ENCODE data around the gene TCF7L2. TPM values are rescaled to one million over a fixed set of nuclear protein-coding genes. Genes with fewer than 3 reads are reported as not detected.

The TCF7L2 gene
- total and polyA plus RNA-seq, 9 donors, result 14.9 to 77.3 (median 51.5) TPM

- no peak for DNase-seq
- peaks cover 36% of the 10 kb centered on the region for H3K36me3 ChIP-seq (ENCODE audit: control insufficient read depth, insufficient read depth, low read length)
- no peak overlapping the region for H3K4me3 ChIP-seq (ENCODE audit: low read length)
- H3K27ac ChIP-seq (ENCODE audit: low read length), result no peak overlapping the region
- no peaks in the 10 kb centered on the region for H3K27me3 ChIP-seq (ENCODE audit: control insufficient read depth, insufficient read depth, low read length)
- WGBS (ENCODE audit: insufficient coverage), result 100% methylated on average over 1 of the region's 9 CpGs
- H3K9me3 ChIP-seq (replicated peaks; ENCODE audit: control insufficient read depth, low read depth, low read length), result no peaks in the 10 kb centered on the region
- H3K4me1 ChIP-seq (ENCODE audit: control insufficient read depth, insufficient read depth, low read length), result peaks cover 6% of the 10 kb centered on the region
Measured at GRCh38 chr10:113087165-113088029, 137.3 kb downstream of the TCF7L2 start.

- H3K4me1 ChIP-seq (ENCODE audit: control insufficient read depth, insufficient read depth, low read length), result peaks cover 9% of the 10 kb centered on the region
- H3K9me3 ChIP-seq (replicated peaks; ENCODE audit: control insufficient read depth, low read depth, low read length), result no peaks in the 10 kb centered on the region
- H3K27ac ChIP-seq (ENCODE audit: low read length), result no peak overlapping the region
- no peaks in the 10 kb centered on the region for H3K27me3 ChIP-seq (ENCODE audit: control insufficient read depth, insufficient read depth, low read length)
- DNase-seq, result no peak
- H3K36me3 ChIP-seq (ENCODE audit: control insufficient read depth, insufficient read depth, low read length), result peaks cover 36% of the 10 kb centered on the region
- 100% methylated on average over 2 of the region's 2 CpGs for WGBS (ENCODE audit: insufficient coverage)
- H3K4me3 ChIP-seq (ENCODE audit: low read length), result no peak overlapping the region
Measured at GRCh38 chr10:113088194-113088593, 138.1 kb downstream of the TCF7L2 start.

GRCh38 chr10:113089551-113089950 is 139.5 kb downstream of the TCF7L2 start:
- Histone ChIP-seq H3K4me3 (ENCODE audit: low read length) (no peak overlapping the region), H3K36me3 (ENCODE audit: control insufficient read depth, insufficient read depth, low read length) (peaks cover 31% of the 10 kb centered on the region), H3K27me3 (ENCODE audit: control insufficient read depth, insufficient read depth, low read length) (no peaks in the 10 kb centered on the region), H3K4me1 (ENCODE audit: control insufficient read depth, insufficient read depth, low read length) (peaks cover 9% of the 10 kb centered on the region), H3K9me3 (replicated peaks; ENCODE audit: control insufficient read depth, low read depth, low read length) (no peaks in the 10 kb centered on the region), H3K27ac (ENCODE audit: low read length) (no peak overlapping the region)
- no CpG with 5 or more reads among the region's 9 CpGs for WGBS (ENCODE audit: insufficient coverage)
- no peak for DNase-seq

DNA sequence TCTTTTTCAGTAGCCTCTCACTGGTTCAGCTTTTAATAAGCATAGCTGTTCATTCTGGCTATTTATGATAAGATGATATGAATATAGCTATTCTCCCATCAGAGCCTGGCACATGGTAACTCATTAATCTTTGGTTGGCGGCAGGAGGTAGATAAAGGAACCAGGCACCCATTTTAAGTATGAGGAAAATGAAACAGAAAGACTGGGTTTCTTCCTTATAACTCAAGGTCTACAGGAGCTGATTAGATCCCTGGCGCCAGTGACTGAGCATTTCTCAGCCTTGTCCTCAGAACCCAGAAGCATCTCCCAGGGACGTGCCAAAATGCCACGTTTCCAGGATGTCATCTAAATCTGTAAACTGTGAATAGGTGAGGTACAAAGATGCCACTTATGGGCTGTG is 141.9 kb downstream of the TCF7L2 start:
- H3K4me3 ChIP-seq (ENCODE audit: low read length), result no peak overlapping the region
- DNase-seq, result no peak
- H3K9me3 ChIP-seq (replicated peaks; ENCODE audit: control insufficient read depth, low read depth, low read length), result no peaks in the 10 kb centered on the region
- H3K36me3 ChIP-seq (ENCODE audit: control insufficient read depth, insufficient read depth, low read length), result peaks cover 36% of the 10 kb centered on the region
- peak overlapping the region; percentile 7 for H3K27ac ChIP-seq (ENCODE audit: low read length)
- no peaks in the 10 kb centered on the region for H3K27me3 ChIP-seq (ENCODE audit: control insufficient read depth, insufficient read depth, low read length)
- peaks cover 20% of the 10 kb centered on the region for H3K4me1 ChIP-seq (ENCODE audit: control insufficient read depth, insufficient read depth, low read length)
- 90% methylated on average over 3 of the region's 4 CpGs for WGBS (ENCODE audit: insufficient coverage)

DNA sequence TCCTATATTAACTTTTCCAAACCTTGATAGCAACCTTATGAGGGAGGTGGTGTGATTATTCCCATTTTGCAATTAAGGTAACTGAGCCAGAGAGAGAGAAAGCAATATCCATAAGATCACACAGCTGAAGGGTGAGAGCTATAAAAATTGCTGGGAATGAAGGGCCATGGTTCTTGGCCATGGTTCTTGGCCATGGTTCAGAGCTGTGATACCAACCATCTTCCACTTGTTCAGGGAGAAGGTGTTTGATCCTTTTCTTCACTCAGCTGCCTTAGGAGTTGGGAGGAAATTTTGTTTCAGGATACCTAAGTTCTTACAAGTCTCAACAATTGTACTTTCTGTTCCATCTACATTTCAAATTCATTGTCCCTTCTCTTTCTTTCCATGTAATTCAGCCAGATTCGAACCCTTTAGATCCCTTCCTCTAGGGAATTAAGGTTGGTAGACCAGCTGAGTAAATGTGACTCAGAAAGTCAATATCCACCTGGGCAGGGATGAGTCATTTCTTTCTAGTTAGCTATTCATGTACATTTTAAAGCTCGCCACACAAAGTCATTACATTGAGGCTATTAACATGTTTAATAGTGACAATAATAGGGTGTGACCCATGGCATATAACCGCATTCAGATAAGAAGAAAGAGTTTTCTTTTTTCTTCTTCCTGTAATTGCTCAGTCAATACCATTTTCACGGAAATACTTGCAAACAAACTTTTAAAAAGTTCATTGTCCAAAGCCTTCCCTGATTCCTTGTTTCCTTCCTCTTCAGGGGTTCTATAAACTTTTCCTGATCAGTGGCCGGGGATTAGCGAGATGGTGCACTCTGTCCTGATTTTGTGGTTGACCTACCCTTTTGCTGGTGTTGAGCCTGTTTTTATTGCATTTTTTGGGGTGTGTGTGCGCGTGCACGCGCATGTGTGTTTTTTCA is 143.4 kb downstream of the TCF7L2 start:
- Histone ChIP-seq H3K27ac (ENCODE audit: low read length) (no peak overlapping the region), H3K9me3 (replicated peaks; ENCODE audit: control insufficient read depth, low read depth, low read length) (no peaks in the 10 kb centered on the region), H3K36me3 (ENCODE audit: control insufficient read depth, insufficient read depth, low read length) (peaks cover 33% of the 10 kb centered on the region), H3K27me3 (ENCODE audit: control insufficient read depth, insufficient read depth, low read length) (no peaks in the 10 kb centered on the region), H3K4me3 (ENCODE audit: low read length) (no peak overlapping the region), H3K4me1 (ENCODE audit: control insufficient read depth, insufficient read depth, low read length) (peaks cover 17% of the 10 kb centered on the region)
- WGBS (ENCODE audit: insufficient coverage), result no CpG with 5 or more reads among the region's 10 CpGs
- DNase-seq, result no peak

GRCh38 chr10:113094114-113094486 is 144.1 kb downstream of the TCF7L2 start:
- Histone ChIP-seq H3K27ac (ENCODE audit: low read length) (no peak overlapping the region), H3K4me3 (ENCODE audit: low read length) (no peak overlapping the region), H3K36me3 (ENCODE audit: control insufficient read depth, insufficient read depth, low read length) (peaks cover 32% of the 10 kb centered on the region), H3K4me1 (ENCODE audit: control insufficient read depth, insufficient read depth, low read length) (peaks cover 21% of the 10 kb centered on the region), H3K9me3 (replicated peaks; ENCODE audit: control insufficient read depth, low read depth, low read length) (no peaks in the 10 kb centered on the region), H3K27me3 (ENCODE audit: control insufficient read depth, insufficient read depth, low read length) (no peaks in the 10 kb centered on the region)
- WGBS (ENCODE audit: insufficient coverage), result no CpG with 5 or more reads among the region's 3 CpGs
- peak; percentile 65 for DNase-seq

DNA sequence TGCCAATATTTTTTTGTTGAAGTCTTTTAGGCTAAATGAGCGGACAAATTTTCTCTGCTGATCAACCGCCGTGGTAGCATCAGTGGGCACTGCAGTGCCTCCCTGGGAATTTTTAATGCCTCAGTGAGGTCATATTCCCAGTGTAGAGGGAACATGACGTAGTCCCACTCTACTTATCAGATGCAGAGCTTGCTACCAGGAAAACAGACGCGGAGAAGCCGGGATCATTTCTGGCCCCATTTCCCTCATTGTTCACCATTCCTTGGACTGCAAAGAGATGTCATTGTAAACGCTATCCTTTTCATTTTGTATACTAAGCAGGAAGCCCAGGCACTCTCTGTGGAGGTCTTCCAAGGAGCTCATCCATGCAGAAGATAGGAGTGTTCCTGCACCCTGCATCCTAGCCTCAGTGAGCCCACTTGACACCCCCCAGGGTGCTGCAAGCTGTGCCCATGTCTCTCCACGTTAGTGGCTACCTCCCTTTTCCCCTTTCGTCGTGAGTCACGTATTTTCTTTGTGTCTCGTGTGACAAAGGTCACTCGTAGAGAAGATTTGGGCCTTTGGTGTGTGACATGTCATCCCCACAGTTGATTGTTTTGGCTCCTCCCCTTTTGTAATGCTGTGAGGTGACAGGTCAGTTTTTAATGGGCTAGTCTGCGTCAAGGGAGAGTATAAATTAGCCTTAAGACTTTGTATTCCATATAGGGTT is 145.5 kb downstream of the TCF7L2 start:
- peaks cover 34% of the 10 kb centered on the region for H3K36me3 ChIP-seq (ENCODE audit: control insufficient read depth, insufficient read depth, low read length)
- peaks cover 29% of the 10 kb centered on the region for H3K4me1 ChIP-seq (ENCODE audit: control insufficient read depth, insufficient read depth, low read length)
- peak; percentile 41 for DNase-seq
- no peaks in the 10 kb centered on the region for H3K27me3 ChIP-seq (ENCODE audit: control insufficient read depth, insufficient read depth, low read length)
- no peak overlapping the region for H3K4me3 ChIP-seq (ENCODE audit: low read length)
- H3K27ac ChIP-seq (ENCODE audit: low read length), result peak overlapping the region; percentile 17
- WGBS (ENCODE audit: insufficient coverage), result 72% methylated on average over 11 of the region's 15 CpGs
- H3K9me3 ChIP-seq (replicated peaks; ENCODE audit: control insufficient read depth, low read depth, low read length), result no peaks in the 10 kb centered on the region

- Histone ChIP-seq H3K27ac (ENCODE audit: low read length) (peak overlapping the region; percentile 63), H3K4me1 (ENCODE audit: control insufficient read depth, insufficient read depth, low read length) (peaks cover 29% of the 10 kb centered on the region), H3K9me3 (replicated peaks; ENCODE audit: control insufficient read depth, low read depth, low read length) (no peaks in the 10 kb centered on the region), H3K36me3 (ENCODE audit: control insufficient read depth, insufficient read depth, low read length) (peaks cover 33% of the 10 kb centered on the region), H3K4me3 (ENCODE audit: low read length) (no peak overlapping the region), H3K27me3 (ENCODE audit: control insufficient read depth, insufficient read depth, low read length) (no peaks in the 10 kb centered on the region)
- 62% methylated on average over 5 of the region's 11 CpGs for WGBS (ENCODE audit: insufficient coverage)
- DNase-seq, result peak; percentile 91
Measured at GRCh38 chr10:113096128-113096996, 146.3 kb downstream of the TCF7L2 start.

- H3K4me3 ChIP-seq (ENCODE audit: low read length), result no peak overlapping the region
- H3K4me1 ChIP-seq (ENCODE audit: control insufficient read depth, insufficient read depth, low read length), result peaks cover 29% of the 10 kb centered on the region
- H3K9me3 ChIP-seq (replicated peaks; ENCODE audit: control insufficient read depth, low read depth, low read length), result no peaks in the 10 kb centered on the region
- H3K27ac ChIP-seq (ENCODE audit: low read length), result peak overlapping the region; percentile 63
- peaks cover 26% of the 10 kb centered on the region for H3K36me3 ChIP-seq (ENCODE audit: control insufficient read depth, insufficient read depth, low read length)
- WGBS (ENCODE audit: insufficient coverage), result 90% methylated on average over 2 of the region's 6 CpGs
- DNase-seq, result no peak
- H3K27me3 ChIP-seq (ENCODE audit: control insufficient read depth, insufficient read depth, low read length), result no peaks in the 10 kb centered on the region
Measured at GRCh38 chr10:113097036-113097435, 147.0 kb downstream of the TCF7L2 start.

Data from muscle of leg (tissue), 11 donors.